DOHH2 (cell line): ENCODE results near the gene NAPEPLD.

ENCODE experiments used
- CTCF ChIP-seq: fragments of 200-600 bp; sonication (generic); IDR thresholded peaks from one replicate; pipeline ENCODE4 v1.5.1; 2014; ENCODE audit warnings: antibody characterized with exemption, mild to moderate bottlenecking, low read depth, low read length; ENCODE audit not compliant: poor library complexity, severe bottlenecking
- EZH2phosphoT487 ChIP-seq: fragments of 200-600 bp; sonication (generic); IDR thresholded peaks from 2 replicates; pipeline ENCODE4 v1.6.1; 2017; ENCODE audit warnings: borderline replicate concordance, mild to moderate bottlenecking, antibody characterized with exemption, low read length, moderate library complexity, mixed read lengths

GRCh38 chr7:103127006-103127405 lies 21.9 kb downstream of the NAPEPLD start:
- TF ChIP-seq CTCF = no peak
- no peak for TF ChIP-seq EZH2phosphoT487
